GM12878 (cell line): ENCODE results near the gene SLC4A2. TPM values are rescaled to one million over a fixed set of nuclear protein-coding genes. Genes with fewer than 3 reads are reported as not detected.
A peak's percentile ranks its signal among the peaks of the same experiment; 100 is the strongest.

Experiments
- BMI1 ChIP-seq: fragments of 450-650 bp; IDR thresholded peaks from 2 replicates; pipeline ENCODE4 v1.6.1; 2016; ENCODE audit warnings: mild to moderate bottlenecking, moderate library complexity, borderline replicate concordance
- BRCA1 ChIP-seq: IDR thresholded peaks from 2 replicates; pipeline ENCODE4 v1.6.1; 2011; ENCODE audit warnings: low read depth, low read length, improper control_type of control experiment
- CHD1 ChIP-seq: IDR thresholded peaks from 2 replicates; pipeline ENCODE4 v1.6.1; 2012; ENCODE audit warnings: low read depth, low read length, improper control_type of control experiment
- CREM ChIP-seq: IDR thresholded peaks from 2 replicates; pipeline ENCODE4 v1.6.1; 2014; ENCODE audit warnings: antibody characterized with exemption, low read depth
- E4F1 ChIP-seq: fragments of 450-650 bp; IDR thresholded peaks from 2 replicates; pipeline ENCODE4 v1.6.1; 2018; ENCODE audit warnings: borderline replicate concordance, mild to moderate bottlenecking; ENCODE audit not compliant: partially characterized antibody
- FOXK2 ChIP-seq: fragments of 450-650 bp; IDR thresholded peaks from 2 replicates; pipeline ENCODE4 v1.6.1; 2017; ENCODE audit warnings: mild to moderate bottlenecking, moderate library complexity
- JUNB ChIP-seq: IDR thresholded peaks from 2 replicates; pipeline ENCODE4 v1.6.1; 2016; ENCODE audit warnings: antibody characterized with exemption, mild to moderate bottlenecking
- KAT2A ChIP-seq: conservative IDR thresholded peaks from 2 replicates; pipeline ENCODE4 v1.6.1; 2011; ENCODE audit warnings: low read depth, low read length; ENCODE audit not compliant: control insufficient read depth
- NFIC ChIP-seq: IDR thresholded peaks from 2 replicates; pipeline ENCODE4 v1.6.1; 2012; ENCODE audit warnings: low read depth, mild to moderate bottlenecking, inconsistent platforms, low read length, moderate library complexity
- NRF1 ChIP-seq: conservative IDR thresholded peaks from 2 replicates; pipeline ENCODE4 v1.6.1; 2011; ENCODE audit warnings: mild to moderate bottlenecking, low read depth, low read length, improper control_type of control experiment
- PAX5 ChIP-seq: IDR thresholded peaks from 2 replicates; pipeline ENCODE4 v1.6.1; 2011; ENCODE audit warnings: low read depth, low read length, borderline replicate concordance
- SMAD5 ChIP-seq: IDR thresholded peaks from 2 replicates; pipeline ENCODE4 v1.6.1; 2016; ENCODE audit warnings: antibody characterized with exemption, low read depth
- SP1 ChIP-seq: IDR thresholded peaks from one replicate; pipeline ENCODE4 v1.6.1; 2011; ENCODE audit warnings: low read depth, low read length
- SPI1 ChIP-seq: IDR thresholded peaks from 2 replicates; pipeline ENCODE4 v1.6.1; 2011; ENCODE audit warnings: low read depth, mild to moderate bottlenecking, low read length, moderate library complexity, borderline replicate concordance; ENCODE audit not compliant: insufficient read depth
- ZBTB33 ChIP-seq: fragments of 450-650 bp; IDR thresholded peaks from 2 replicates; pipeline ENCODE4 v1.6.1; 2017; ENCODE audit warnings: mild to moderate bottlenecking
- ZNF622 ChIP-seq: fragments of 450-650 bp; IDR thresholded peaks from 2 replicates; pipeline ENCODE4 v1.6.1; 2017; ENCODE audit warnings: mild to moderate bottlenecking, inconsistent platforms
- polyA plus RNA-seq, 11 experiments: library from polyadenylated mRNA; depleted of rRNA in 4 of 11; unstranded in 6 of 11; stranded (reverse) in 5 of 11; fragments of >200 nt; fragmentation: Nextera tagmentation in 4 of 11; fragmentation: Illumina TruSeq in 1 of 11; extraction: Ambion mirVana in 4 of 11; extraction: Trizol in 1 of 11; gene quantifications; 1 replicate in 1 of 11; 2 replicates in 10 of 11; pipeline versions ENCODE4 v1.2.1 to v1.2.3, GENCODE V29; 2011 to 2016; ENCODE audit warnings: inconsistent platforms in 2 of 11, missing spikeins in 2 of 11, low read depth in 1 of 11
- total RNA-seq, 4 experiments: library from RNA; depleted of rRNA in 3 of 4; stranded (reverse); fragments of >200 nt in 3 of 4; fragmentation: Illumina TruSeq in 1 of 4; extraction: Trizol in 1 of 4; gene quantifications; 2 replicates each; pipeline versions ENCODE4 v1.2.1 to v1.2.3, GENCODE V29; 2013 to 2021
- TF ChIP-seq, protein P1 (sequence below): fragments of 450-650 bp; conservative IDR thresholded peaks from 2 replicates; pipeline ENCODE4 v1.6.1; 2017; ENCODE audit warnings: mild to moderate bottlenecking, moderate library complexity
- TF ChIP-seq, protein P2 (sequence below): IDR thresholded peaks from 2 replicates; pipeline ENCODE4 v1.6.1; 2012; ENCODE audit warnings: low read depth, low read length, improper control_type of control experiment
- TF ChIP-seq, protein P3 (sequence below): fragments of 450-650 bp; IDR thresholded peaks from 2 replicates; pipeline ENCODE4 v1.6.1; 2017; ENCODE audit warnings: mild to moderate bottlenecking, moderate library complexity

SLC4A2 gene
- total and polyA plus RNA-seq, 10 of the 15 experiments (the other 5 are each of a cell fraction or from before 2014, with no cell fraction given): 2.7 to 78.6 (median 30.1) TPM

DNA sequence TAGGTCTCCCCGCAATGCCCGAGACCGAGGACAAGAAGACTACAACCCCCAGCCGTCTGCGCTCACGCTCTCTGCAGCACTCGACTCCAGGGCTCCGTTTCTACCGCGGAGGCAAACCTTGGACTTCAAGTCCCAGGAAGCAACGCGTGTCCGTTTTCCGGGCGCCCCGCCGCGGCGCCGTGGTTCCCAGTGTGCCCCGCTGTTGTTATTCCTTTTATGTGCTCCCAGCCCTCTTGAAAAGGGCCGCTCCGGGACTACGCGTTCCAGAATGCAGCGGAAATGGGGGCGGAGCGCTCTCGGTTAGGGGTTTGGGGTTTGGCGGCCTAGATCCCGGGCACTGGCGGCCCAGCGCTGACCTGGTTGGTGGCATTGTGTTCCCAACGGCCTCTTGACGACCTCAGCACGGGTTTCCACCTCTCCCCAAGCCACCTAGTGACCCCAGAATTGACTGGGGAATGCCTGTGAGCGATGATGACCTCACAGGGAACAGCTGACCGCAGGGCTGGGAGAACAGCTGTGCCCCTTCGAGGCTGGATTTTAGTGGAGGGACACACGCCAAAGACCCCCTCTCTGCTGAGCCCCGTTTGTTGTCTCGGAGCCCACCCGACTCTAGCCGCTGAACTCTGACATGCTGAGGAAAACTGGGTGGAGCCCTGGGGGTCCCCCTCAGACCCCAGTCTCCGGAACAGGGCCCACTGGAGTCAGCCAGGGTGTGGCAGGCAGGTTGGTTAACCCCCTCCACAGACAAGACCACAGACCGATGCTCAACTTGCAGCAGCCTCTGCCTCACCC lies 1.2 kb upstream of the SLC4A2 start (continued):
- TF ChIP-seq, protein P1, sequence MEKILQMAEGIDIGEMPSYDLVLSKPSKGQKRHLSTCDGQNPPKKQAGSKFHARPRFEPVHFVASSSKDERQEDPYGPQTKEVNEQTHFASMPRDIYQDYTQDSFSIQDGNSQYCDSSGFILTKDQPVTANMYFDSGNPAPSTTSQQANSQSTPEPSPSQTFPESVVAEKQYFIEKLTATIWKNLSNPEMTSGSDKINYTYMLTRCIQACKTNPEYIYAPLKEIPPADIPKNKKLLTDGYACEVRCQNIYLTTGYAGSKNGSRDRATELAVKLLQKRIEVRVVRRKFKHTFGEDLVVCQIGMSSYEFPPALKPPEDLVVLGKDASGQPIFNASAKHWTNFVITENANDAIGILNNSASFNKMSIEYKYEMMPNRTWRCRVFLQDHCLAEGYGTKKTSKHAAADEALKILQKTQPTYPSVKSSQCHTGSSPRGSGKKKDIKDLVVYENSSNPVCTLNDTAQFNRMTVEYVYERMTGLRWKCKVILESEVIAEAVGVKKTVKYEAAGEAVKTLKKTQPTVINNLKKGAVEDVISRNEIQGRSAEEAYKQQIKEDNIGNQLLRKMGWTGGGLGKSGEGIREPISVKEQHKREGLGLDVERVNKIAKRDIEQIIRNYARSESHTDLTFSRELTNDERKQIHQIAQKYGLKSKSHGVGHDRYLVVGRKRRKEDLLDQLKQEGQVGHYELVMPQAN: 0 out of 2 replicates have a peak, but pooled peaks have one; percentile 40
- TF ChIP-seq FOXK2: peak; percentile 66; the same call in 1 of the 2 replicates
- TF ChIP-seq PAX5: peak; percentile 6; the same call in 1 of the 2 replicates
- no peak for TF ChIP-seq ZNF622
- TF ChIP-seq SPI1: no peak
- TF ChIP-seq KAT2A: no peak
- TF ChIP-seq E4F1: peak; percentile 64
- no peak for TF ChIP-seq JUNB
- TF ChIP-seq CHD1: no peak
- no peak for TF ChIP-seq NFIC
- no peak for TF ChIP-seq BMI1
- TF ChIP-seq ZBTB33: no peak
- TF ChIP-seq SP1: no peak
- TF ChIP-seq, protein P2, sequence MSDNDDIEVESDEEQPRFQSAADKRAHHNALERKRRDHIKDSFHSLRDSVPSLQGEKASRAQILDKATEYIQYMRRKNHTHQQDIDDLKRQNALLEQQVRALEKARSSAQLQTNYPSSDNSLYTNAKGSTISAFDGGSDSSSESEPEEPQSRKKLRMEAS: 0 out of 2 replicates have a peak, but pooled peaks have one; percentile 20
- TF ChIP-seq, protein P3, sequence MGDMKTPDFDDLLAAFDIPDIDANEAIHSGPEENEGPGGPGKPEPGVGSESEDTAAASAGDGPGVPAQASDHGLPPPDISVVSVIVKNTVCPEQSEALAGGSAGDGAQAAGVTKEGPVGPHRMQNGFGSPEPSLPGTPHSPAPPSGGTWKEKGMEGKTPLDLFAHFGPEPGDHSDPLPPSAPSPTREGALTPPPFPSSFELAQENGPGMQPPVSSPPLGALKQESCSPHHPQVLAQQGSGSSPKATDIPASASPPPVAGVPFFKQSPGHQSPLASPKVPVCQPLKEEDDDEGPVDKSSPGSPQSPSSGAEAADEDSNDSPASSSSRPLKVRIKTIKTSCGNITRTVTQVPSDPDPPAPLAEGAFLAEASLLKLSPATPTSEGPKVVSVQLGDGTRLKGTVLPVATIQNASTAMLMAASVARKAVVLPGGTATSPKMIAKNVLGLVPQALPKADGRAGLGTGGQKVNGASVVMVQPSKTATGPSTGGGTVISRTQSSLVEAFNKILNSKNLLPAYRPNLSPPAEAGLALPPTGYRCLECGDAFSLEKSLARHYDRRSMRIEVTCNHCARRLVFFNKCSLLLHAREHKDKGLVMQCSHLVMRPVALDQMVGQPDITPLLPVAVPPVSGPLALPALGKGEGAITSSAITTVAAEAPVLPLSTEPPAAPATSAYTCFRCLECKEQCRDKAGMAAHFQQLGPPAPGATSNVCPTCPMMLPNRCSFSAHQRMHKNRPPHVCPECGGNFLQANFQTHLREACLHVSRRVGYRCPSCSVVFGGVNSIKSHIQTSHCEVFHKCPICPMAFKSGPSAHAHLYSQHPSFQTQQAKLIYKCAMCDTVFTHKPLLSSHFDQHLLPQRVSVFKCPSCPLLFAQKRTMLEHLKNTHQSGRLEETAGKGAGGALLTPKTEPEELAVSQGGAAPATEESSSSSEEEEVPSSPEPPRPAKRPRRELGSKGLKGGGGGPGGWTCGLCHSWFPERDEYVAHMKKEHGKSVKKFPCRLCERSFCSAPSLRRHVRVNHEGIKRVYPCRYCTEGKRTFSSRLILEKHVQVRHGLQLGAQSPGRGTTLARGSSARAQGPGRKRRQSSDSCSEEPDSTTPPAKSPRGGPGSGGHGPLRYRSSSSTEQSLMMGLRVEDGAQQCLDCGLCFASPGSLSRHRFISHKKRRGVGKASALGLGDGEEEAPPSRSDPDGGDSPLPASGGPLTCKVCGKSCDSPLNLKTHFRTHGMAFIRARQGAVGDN: no peak
- TF ChIP-seq NRF1: peak; percentile 37; the same call in 1 of the 2 replicates
- no peak for TF ChIP-seq BRCA1
- peak; percentile 94 for TF ChIP-seq CREM
- no peak for TF ChIP-seq SMAD5
